ENCODE results near the gene EXOC8. TPM values are rescaled to one million over a fixed set of nuclear protein-coding genes. Genes with fewer than 3 reads are reported as not detected.

Gene EXOC8
- total RNA-seq, 2 donors from 2014 or later: 10.6 to 12.9 TPM

DNA sequence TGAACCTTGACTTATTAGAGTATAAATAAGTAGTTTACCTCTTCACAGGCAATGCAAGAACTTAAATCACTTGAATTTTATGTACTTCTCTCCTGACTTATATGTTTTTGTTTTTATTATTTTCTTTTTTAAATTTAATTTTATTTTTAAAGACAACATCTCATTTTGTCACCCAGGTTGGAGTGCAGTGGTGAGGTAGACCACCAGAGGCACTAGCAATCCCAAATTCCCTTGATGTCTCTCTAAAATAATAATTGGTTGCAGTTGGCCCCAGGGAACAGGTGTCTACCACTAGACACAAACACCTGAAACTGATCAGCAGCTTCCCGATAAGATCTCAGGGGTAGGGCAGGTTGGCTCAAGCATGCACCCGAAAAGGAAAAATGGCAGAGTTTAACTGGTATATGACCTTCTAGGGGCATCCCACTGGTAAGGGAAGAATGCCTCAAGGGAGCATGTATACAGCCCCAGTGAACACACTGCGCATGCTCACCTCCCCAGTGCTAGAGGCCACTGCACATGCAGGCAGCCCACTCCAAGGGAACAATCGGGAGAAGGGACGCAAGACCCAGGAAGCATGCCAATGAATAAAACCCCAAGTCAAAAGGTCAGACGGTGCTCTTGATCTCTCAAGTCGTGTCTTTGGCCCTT is 14.6 kb downstream of the EXOC8 start:
- intact Hi-C loops (cut with DNase I): no loop called here
- Histone ChIP-seq H3K36me3 (replicated peaks in 1 of 2; ENCODE audit: insufficient read depth in 1 of 2, low read depth in 2 of 2) (no peaks in the 10 kb centered on the region), H3K27me3 (no peaks in the 10 kb centered on the region), H3K27ac (no peak overlapping the region), H3K4me1 (peaks cover 11% of the 10 kb centered on the region), H3K9me3 (no peaks in the 10 kb centered on the region), H3K4me3 (no peak overlapping the region)
- TF ChIP-seq, protein P1, sequence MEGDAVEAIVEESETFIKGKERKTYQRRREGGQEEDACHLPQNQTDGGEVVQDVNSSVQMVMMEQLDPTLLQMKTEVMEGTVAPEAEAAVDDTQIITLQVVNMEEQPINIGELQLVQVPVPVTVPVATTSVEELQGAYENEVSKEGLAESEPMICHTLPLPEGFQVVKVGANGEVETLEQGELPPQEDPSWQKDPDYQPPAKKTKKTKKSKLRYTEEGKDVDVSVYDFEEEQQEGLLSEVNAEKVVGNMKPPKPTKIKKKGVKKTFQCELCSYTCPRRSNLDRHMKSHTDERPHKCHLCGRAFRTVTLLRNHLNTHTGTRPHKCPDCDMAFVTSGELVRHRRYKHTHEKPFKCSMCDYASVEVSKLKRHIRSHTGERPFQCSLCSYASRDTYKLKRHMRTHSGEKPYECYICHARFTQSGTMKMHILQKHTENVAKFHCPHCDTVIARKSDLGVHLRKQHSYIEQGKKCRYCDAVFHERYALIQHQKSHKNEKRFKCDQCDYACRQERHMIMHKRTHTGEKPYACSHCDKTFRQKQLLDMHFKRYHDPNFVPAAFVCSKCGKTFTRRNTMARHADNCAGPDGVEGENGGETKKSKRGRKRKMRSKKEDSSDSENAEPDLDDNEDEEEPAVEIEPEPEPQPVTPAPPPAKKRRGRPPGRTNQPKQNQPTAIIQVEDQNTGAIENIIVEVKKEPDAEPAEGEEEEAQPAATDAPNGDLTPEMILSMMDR (IDR thresholded peaks at IDR 0.05): no peak
- no peak for TF ChIP-seq POLR2A (IDR thresholded peaks at IDR 0.05)
- ATAC-seq: no peak
- WGBS, 2 donors: 76 to 83% methylated on average over 7 of the region's 7 CpGs
- no peak for DNase-seq

DNA sequence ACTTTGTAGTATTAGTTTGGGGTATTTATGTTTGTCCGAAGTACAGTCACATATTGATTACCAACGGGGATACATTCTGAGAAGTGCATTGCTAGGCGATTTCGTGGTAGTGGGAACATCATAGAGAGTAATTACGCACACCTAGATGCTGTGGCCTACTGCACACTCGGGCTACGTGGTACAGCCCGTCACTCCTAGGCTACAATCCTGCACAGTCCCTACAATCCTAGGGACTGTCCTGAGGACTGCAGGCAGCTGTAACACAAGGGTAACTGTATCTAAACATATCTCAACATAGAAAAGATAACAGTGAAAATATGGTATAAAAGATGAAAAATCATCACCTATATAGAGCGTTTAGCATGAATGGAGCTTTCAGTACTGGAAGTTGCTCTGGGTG is 18.6 kb downstream of the EXOC8 start:
- Histone ChIP-seq H3K27ac (no peak overlapping the region), H3K9me3 (no peaks in the 10 kb centered on the region), H3K4me3 (no peak overlapping the region), H3K27me3 (no peaks in the 10 kb centered on the region), H3K36me3 (replicated peaks in 1 of 2; ENCODE audit: insufficient read depth in 1 of 2, low read depth in 2 of 2) (no peaks in the 10 kb centered on the region), H3K4me1 (no peaks in the 10 kb centered on the region)
- intact Hi-C loops (cut with DNase I): no loop called here
- DNase-seq (no peak), ATAC-seq (no peak)
- TF ChIP-seq, protein P1 (IDR thresholded peaks at IDR 0.05): no peak
- no peak for TF ChIP-seq POLR2A (IDR thresholded peaks at IDR 0.05)
- WGBS, 2 donors: 77 to 89% methylated on average over 9 of the region's 9 CpGs

DNA sequence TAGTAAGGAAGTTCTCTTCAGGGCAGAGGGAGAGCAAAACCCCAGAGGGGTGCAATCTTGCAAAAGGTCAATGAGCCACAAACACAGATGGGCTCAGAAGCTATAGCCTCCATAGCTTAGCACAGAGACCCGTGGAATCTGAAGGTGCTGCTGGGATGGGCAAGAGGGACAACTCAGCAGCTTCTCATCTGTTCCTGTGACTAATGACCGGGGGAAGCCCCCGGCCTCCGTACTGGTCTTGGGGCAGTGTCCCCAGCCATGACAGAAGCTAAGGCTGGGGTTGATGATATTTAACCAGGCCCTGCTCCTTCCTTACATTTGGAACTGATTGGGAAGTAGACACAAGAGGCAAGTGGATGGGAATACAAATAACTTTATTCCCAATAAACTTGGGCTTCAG is 19.1 kb downstream of the EXOC8 start:
- intact Hi-C loops (cut with DNase I): no loop called here
- Histone ChIP-seq H3K4me3 (no peak overlapping the region), H3K36me3 (replicated peaks in 1 of 2; ENCODE audit: insufficient read depth in 1 of 2, low read depth in 2 of 2) (no peaks in the 10 kb centered on the region), H3K27me3 (no peaks in the 10 kb centered on the region), H3K27ac (no peak overlapping the region), H3K4me1 (no peaks in the 10 kb centered on the region), H3K9me3 (no peaks in the 10 kb centered on the region)
- TF ChIP-seq, protein P1 (IDR thresholded peaks at IDR 0.05): no peak
- no peak for TF ChIP-seq POLR2A (IDR thresholded peaks at IDR 0.05)
- 81% methylated on average over 4 of the region's 4 CpGs for WGBS, 2 donors
- DNase-seq: no peak
- ATAC-seq: no peak

DNA sequence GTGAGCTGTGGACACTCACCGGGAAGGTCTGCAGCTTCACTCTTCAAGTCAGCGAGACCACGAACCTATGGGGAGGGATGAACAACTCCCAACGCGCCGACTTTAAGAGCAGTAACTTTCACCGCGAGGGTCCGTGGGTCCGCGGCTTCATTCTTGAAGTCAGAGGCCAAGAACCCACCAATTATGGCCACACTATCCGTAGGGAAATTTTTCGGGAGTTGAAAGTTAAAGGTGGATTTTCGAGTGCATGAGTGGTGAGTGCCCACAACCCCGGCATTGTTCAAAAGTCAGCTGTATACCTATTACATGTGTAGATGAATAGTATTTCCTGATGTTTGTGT is 19.7 kb downstream of the EXOC8 start:
- Histone ChIP-seq H3K27ac (no peak overlapping the region), H3K36me3 (replicated peaks in 1 of 2; ENCODE audit: insufficient read depth in 1 of 2, low read depth in 2 of 2) (no peaks in the 10 kb centered on the region), H3K4me1 (no peaks in the 10 kb centered on the region), H3K9me3 (no peaks in the 10 kb centered on the region), H3K4me3 (no peak overlapping the region), H3K27me3 (no peaks in the 10 kb centered on the region)
- no peak for TF ChIP-seq POLR2A (IDR thresholded peaks at IDR 0.05)
- TF ChIP-seq, protein P1 (IDR thresholded peaks at IDR 0.05): no peak
- no peak for ATAC-seq
- WGBS, 2 donors: 87 to 92% methylated on average over 15 of the region's 15 CpGs
- intact Hi-C loops (cut with DNase I): no loop called here
- no peak for DNase-seq

DNA sequence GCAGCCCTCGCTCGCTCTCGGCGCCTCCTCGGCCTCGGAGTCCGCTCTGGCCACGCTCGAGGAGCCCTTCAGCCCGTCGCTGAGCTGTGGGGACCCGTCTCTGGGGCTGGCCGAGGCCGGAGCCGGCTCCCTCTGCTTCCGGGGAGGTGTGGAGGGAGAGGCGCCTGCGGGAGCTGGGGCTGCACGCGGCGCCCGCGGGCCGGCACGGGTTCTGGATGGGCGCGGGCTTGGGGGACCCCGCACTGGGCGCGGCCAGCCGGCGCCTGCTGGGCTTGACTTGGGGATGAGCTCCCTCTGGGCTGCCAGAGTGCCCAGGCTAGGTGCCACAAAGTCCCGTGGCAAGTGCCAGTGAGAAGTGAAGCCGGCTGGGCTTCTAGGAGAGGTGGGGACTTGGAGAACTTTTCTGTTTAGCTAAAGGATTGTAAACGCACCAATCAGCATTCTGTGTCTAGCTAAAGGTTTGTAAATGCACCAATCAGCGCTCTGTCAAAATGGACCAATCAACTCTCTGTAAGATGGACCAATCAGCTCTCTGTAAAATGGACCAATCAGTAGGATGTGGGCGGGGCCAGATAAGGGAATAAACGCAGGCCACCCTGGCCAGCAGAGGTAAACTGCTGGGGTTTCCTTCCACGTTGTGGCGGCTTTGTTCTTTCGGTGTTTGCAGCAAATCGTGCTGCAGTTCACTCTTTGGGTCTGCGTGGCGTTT is 20.2 kb downstream of the EXOC8 start:
- H3K27ac ChIP-seq: no peak overlapping the region

More for the DNA sequence above, 20.2 kb downstream of the EXOC8 start:
- DNase-seq (no peak), ATAC-seq (no peak)
- no peak overlapping the region for H3K4me3 ChIP-seq
- H3K27me3 ChIP-seq: no peaks in the 10 kb centered on the region
- no peaks in the 10 kb centered on the region for H3K36me3 ChIP-seq (replicated peaks in 1 of 2; ENCODE audit: insufficient read depth in 1 of 2, low read depth in 2 of 2)
- H3K4me1 ChIP-seq: no peaks in the 10 kb centered on the region
- no peak for TF ChIP-seq POLR2A (IDR thresholded peaks at IDR 0.05)
- TF ChIP-seq, protein P1 (IDR thresholded peaks at IDR 0.05): no peak
- intact Hi-C loops (cut with DNase I): no loop called here
- H3K9me3 ChIP-seq: no peaks in the 10 kb centered on the region
- 91 to 93% methylated on average over 25 to 44 of the region's 44 CpGs for WGBS, 2 donors

Measured in body of pancreas (tissue), 4 donors.